ENCODE measurements around the gene CD55.

GRCh38 chr1:207335695-207336363 lies 14.4 kb downstream of the CD55 start:
- no peak for TF ChIP-seq SMC3 (IDR thresholded peaks at IDR 0.05; ENCODE audit: low read length)
- no peak for TF ChIP-seq ATF6 (CRISPR knock-in tag; conservative IDR thresholded peaks at IDR 0.05)
- no peak for TF ChIP-seq NFYB (CRISPR knock-in tag; IDR thresholded peaks at IDR 0.05)
- no peak for TF ChIP-seq CTCF (CRISPR knock-in tag; IDR thresholded peaks at IDR 0.05)
- TF ChIP-seq KDM2A (CRISPR knock-in tag; IDR thresholded peaks at IDR 0.05; ENCODE audit: borderline replicate concordance, low read depth): no peak
